GM12891 (cell line): ENCODE data around the gene CD180.
A peak's percentile ranks its signal among the peaks of the same experiment; 100 is the strongest.

Source experiments
- PAX5 ChIP-seq: IDR thresholded peaks from 2 replicates; pipeline ENCODE4 v1.6.1; 2011; ENCODE audit warnings: low read length, moderate library complexity, mild to moderate bottlenecking; ENCODE audit not compliant: insufficient read depth, severe bottlenecking
- POLR2A ChIP-seq: IDR thresholded peaks from 2 replicates; pipeline ENCODE4 v1.6.1; 2011; ENCODE audit warnings: low read depth, low read length, control low read depth
- POLR2AphosphoS5 ChIP-seq: IDR thresholded peaks from 2 replicates; pipeline ENCODE4 v1.6.1; 2011; ENCODE audit warnings: low read depth, low read length, control low read depth
- POU2F2 ChIP-seq: IDR thresholded peaks from 2 replicates; pipeline ENCODE4 v1.6.1; 2011; ENCODE audit warnings: low read depth, mild to moderate bottlenecking, control low read depth, low read length, moderate library complexity
- SPI1 ChIP-seq: IDR thresholded peaks from 2 replicates; pipeline ENCODE4 v1.6.1; 2011; ENCODE audit warnings: low read depth, low read length, control low read depth
- TAF1 ChIP-seq: IDR thresholded peaks from 2 replicates; pipeline ENCODE4 v1.6.1; 2011; ENCODE audit warnings: low read depth, low read length, control low read depth

GRCh38 chr5:67192719-67193438 is 3.7 kb downstream of the CD180 start:
- no peak for TF ChIP-seq POLR2A
- TF ChIP-seq SPI1, result peak; percentile 62
- TF ChIP-seq TAF1, result no peak
- TF ChIP-seq POLR2AphosphoS5, result no peak
- no peak for TF ChIP-seq PAX5
- no peak for TF ChIP-seq POU2F2
